HepG2 (cell line): ENCODE measurements around the gene SULT6B1. TPM values are rescaled to one million over a fixed set of nuclear protein-coding genes. Genes with fewer than 3 reads are reported as not detected.

Source experiments
- KAT8 ChIP-seq: IDR thresholded peaks from 2 replicates; pipeline ENCODE4 v1.6.1; 2016; ENCODE audit warnings: missing genetic modification reagents, missing compliant biosample characterization
- MIXL1 ChIP-seq: IDR thresholded peaks from 2 replicates; pipeline ENCODE4 v1.6.1; 2016
- MYC ChIP-seq: sonication (generic); formaldehyde crosslinking; IDR thresholded peaks from 2 replicates; pipeline ENCODE4 v1.9.0; 2021; ENCODE audit warnings: missing genetic modification reagents, borderline replicate concordance
- NFKB2 ChIP-seq: sonication (generic); formaldehyde crosslinking; IDR thresholded peaks from 2 replicates; pipeline ENCODE4 v1.4.0; 2020; ENCODE audit warnings: missing genetic modification reagents, borderline replicate concordance
- PPARG ChIP-seq: conservative IDR thresholded peaks from 2 replicates; pipeline ENCODE4 v1.6.1; 2016; ENCODE audit warnings: missing biosample characterization, missing genetic modification reagents
- TBX2 ChIP-seq: sonication (generic); formaldehyde crosslinking; IDR thresholded peaks from 2 replicates; pipeline ENCODE4 v1.5.0; 2020; ENCODE audit warnings: missing genetic modification reagents, mild to moderate bottlenecking, borderline replicate concordance
- ZBTB38 ChIP-seq: sonication (generic); formaldehyde crosslinking; IDR thresholded peaks from 2 replicates; pipeline ENCODE4 v1.5.1; 2020; ENCODE audit warnings: mild to moderate bottlenecking, missing genetic modification reagents
- ZNF207 ChIP-seq: fragments of 450-650 bp; IDR thresholded peaks from 2 replicates; pipeline ENCODE4 v1.6.1; 2016; ENCODE audit warnings: antibody characterized with exemption, borderline replicate concordance
- ZSCAN29 ChIP-seq: sonication (generic); formaldehyde crosslinking; conservative IDR thresholded peaks from 2 replicates; pipeline ENCODE4 v1.4.0; 2020; ENCODE audit warnings: mild to moderate bottlenecking, missing genetic modification reagents
- polyA plus RNA-seq, 8 experiments: library from polyadenylated mRNA; depleted of rRNA in 3 of 8; stranded (reverse) in 7 of 8; unstranded in 1 of 8; fragments of >200 nt; fragmentation: Illumina TruSeq in 4 of 8; extraction: Trizol in 4 of 8; gene quantifications; 2 replicates each; pipeline versions ENCODE4 v1.2.1 to v1.2.3, GENCODE V29; 2011 to 2016; ENCODE audit warnings: low read depth in 4 of 8, missing spikeins in 1 of 8, mixed read lengths in 1 of 8; ENCODE audit not compliant: insufficient read depth in 1 of 8
- total RNA-seq, 5 experiments: library from RNA; depleted of rRNA; stranded (reverse); fragments of >200 nt; fragmentation: Illumina TruSeq; extraction: Trizol; gene quantifications; 2 replicates each; pipeline ENCODE4 v1.2.3, GENCODE V29; 2016; ENCODE audit warnings: low read depth in 1 of 5
- TF ChIP-seq, protein P1 (sequence below): sonication (generic); formaldehyde crosslinking; IDR thresholded peaks from 2 replicates; pipeline ENCODE4 v1.4.0; 2020; ENCODE audit warnings: missing genetic modification reagents, low read depth, mild to moderate bottlenecking, borderline replicate concordance
- TF ChIP-seq, protein P2 (sequence below): sonication (generic); formaldehyde crosslinking; IDR thresholded peaks from 2 replicates; pipeline ENCODE4 v1.4.0; 2020; ENCODE audit warnings: missing genetic modification reagents
- TF ChIP-seq, protein P3 (sequence below): IDR thresholded peaks from 2 replicates; pipeline ENCODE4 v1.6.1; 2016; ENCODE audit warnings: low read depth, missing genetic modification reagents, missing compliant biosample characterization
- TF ChIP-seq, protein P4 (sequence below): sonication (generic); formaldehyde crosslinking; IDR thresholded peaks from 2 replicates; pipeline ENCODE4 v1.8.1; 2023; ENCODE audit warnings: mild to moderate bottlenecking, moderate library complexity, missing genetic modification reagents
- TF ChIP-seq, protein P5 (sequence below): sonication (generic); formaldehyde crosslinking; IDR thresholded peaks from 2 replicates; pipeline ENCODE4 v1.4.0; 2020; ENCODE audit warnings: mild to moderate bottlenecking, missing genetic modification reagents
- TF ChIP-seq, protein P6 (sequence below): sonication (generic); formaldehyde crosslinking; IDR thresholded peaks from 2 replicates; pipeline ENCODE4 v1.4.0; 2020; ENCODE audit warnings: missing genetic modification reagents, borderline replicate concordance

The SULT6B1 gene
- total and polyA plus RNA-seq, 2 of the 13 experiments (the other 11 are each of a cell fraction or from before 2014, with no cell fraction given) = not detected

DNA sequence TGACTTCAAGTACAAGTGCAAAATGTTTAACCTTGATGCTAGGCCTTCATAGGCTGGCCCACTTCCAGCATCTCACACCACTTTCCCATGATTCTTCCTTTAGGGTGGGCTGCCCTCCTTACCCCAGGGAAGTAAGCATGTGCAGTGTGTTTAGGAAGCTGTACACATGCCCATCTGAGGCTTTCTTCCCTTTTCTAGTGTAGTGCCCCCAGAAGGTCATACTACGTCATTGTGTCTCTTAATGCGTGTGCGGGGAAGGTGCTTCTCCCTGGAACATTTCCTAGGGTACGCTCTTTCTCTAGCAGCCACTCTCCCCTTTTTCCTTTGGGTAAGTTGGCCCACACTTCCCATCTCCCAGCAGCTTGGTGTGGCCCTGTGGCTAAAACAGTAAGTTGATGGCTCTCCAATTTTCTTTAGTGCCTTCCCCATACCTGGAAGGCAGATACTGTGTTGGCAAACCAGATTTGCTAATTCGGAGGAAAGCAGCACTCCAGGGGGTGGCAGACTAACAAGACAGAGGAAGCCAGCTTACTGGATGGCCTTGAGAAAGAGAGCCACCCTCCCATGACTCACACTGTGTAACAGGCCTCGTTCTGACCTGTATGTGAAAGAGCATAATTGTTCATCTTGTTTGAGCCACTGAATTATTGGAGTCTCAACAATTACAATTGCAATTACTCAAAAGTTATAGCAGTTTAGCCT is 1.1 kb upstream of the SULT6B1 start (continued):
- TF ChIP-seq PPARG (CRISPR knock-in tag) = peak; percentile 52; the same call in 1 of the 2 replicates
- peak; percentile 46; the same call in 1 of the 2 replicates for TF ChIP-seq TBX2 (CRISPR knock-in tag)
- TF ChIP-seq ZBTB38 (CRISPR knock-in tag) = 0 out of 2 replicates have a peak, but pooled peaks have one; percentile 22
- TF ChIP-seq, protein P1, sequence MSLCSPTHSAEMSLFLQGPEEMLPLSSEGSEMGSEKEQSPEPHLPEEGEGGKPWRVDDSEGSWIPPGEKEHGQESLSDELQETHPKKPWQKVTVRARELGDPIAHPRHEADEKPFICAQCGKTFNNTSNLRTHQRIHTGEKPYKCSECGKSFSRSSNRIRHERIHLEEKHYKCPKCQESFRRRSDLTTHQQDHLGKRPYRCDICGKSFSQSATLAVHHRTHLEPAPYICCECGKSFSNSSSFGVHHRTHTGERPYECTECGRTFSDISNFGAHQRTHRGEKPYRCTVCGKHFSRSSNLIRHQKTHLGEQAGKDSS (CRISPR knock-in tag) = 0 out of 2 replicates have a peak, but pooled peaks have one; percentile 17
- no peak for TF ChIP-seq MYC
- no peak for TF ChIP-seq NFKB2 (CRISPR knock-in tag)
- TF ChIP-seq, protein P2, sequence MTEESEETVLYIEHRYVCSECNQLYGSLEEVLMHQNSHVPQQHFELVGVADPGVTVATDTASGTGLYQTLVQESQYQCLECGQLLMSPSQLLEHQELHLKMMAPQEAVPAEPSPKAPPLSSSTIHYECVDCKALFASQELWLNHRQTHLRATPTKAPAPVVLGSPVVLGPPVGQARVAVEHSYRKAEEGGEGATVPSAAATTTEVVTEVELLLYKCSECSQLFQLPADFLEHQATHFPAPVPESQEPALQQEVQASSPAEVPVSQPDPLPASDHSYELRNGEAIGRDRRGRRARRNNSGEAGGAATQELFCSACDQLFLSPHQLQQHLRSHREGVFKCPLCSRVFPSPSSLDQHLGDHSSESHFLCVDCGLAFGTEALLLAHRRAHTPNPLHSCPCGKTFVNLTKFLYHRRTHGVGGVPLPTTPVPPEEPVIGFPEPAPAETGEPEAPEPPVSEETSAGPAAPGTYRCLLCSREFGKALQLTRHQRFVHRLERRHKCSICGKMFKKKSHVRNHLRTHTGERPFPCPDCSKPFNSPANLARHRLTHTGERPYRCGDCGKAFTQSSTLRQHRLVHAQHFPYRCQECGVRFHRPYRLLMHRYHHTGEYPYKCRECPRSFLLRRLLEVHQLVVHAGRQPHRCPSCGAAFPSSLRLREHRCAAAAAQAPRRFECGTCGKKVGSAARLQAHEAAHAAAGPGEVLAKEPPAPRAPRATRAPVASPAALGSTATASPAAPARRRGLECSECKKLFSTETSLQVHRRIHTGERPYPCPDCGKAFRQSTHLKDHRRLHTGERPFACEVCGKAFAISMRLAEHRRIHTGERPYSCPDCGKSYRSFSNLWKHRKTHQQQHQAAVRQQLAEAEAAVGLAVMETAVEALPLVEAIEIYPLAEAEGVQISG (CRISPR knock-in tag) = 0 out of 2 replicates have a peak, but pooled peaks have one; percentile 17
- TF ChIP-seq, protein P3, sequence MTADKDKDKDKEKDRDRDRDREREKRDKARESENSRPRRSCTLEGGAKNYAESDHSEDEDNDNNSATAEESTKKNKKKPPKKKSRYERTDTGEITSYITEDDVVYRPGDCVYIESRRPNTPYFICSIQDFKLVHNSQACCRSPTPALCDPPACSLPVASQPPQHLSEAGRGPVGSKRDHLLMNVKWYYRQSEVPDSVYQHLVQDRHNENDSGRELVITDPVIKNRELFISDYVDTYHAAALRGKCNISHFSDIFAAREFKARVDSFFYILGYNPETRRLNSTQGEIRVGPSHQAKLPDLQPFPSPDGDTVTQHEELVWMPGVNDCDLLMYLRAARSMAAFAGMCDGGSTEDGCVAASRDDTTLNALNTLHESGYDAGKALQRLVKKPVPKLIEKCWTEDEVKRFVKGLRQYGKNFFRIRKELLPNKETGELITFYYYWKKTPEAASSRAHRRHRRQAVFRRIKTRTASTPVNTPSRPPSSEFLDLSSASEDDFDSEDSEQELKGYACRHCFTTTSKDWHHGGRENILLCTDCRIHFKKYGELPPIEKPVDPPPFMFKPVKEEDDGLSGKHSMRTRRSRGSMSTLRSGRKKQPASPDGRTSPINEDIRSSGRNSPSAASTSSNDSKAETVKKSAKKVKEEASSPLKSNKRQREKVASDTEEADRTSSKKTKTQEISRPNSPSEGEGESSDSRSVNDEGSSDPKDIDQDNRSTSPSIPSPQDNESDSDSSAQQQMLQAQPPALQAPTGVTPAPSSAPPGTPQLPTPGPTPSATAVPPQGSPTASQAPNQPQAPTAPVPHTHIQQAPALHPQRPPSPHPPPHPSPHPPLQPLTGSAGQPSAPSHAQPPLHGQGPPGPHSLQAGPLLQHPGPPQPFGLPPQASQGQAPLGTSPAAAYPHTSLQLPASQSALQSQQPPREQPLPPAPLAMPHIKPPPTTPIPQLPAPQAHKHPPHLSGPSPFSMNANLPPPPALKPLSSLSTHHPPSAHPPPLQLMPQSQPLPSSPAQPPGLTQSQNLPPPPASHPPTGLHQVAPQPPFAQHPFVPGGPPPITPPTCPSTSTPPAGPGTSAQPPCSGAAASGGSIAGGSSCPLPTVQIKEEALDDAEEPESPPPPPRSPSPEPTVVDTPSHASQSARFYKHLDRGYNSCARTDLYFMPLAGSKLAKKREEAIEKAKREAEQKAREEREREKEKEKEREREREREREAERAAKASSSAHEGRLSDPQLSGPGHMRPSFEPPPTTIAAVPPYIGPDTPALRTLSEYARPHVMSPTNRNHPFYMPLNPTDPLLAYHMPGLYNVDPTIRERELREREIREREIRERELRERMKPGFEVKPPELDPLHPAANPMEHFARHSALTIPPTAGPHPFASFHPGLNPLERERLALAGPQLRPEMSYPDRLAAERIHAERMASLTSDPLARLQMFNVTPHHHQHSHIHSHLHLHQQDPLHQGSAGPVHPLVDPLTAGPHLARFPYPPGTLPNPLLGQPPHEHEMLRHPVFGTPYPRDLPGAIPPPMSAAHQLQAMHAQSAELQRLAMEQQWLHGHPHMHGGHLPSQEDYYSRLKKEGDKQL (CRISPR knock-in tag) = peak; percentile 40; the same call in 1 of the 2 replicates
- TF ChIP-seq MIXL1 = peak; percentile 67; the same call in 1 of the 2 replicates
- 0 out of 2 replicates have a peak, but pooled peaks have one; percentile 38 for TF ChIP-seq KAT8
- TF ChIP-seq ZSCAN29 (CRISPR knock-in tag) = 0 out of 2 replicates have a peak, but pooled peaks have one; percentile 58
- TF ChIP-seq, protein P4, sequence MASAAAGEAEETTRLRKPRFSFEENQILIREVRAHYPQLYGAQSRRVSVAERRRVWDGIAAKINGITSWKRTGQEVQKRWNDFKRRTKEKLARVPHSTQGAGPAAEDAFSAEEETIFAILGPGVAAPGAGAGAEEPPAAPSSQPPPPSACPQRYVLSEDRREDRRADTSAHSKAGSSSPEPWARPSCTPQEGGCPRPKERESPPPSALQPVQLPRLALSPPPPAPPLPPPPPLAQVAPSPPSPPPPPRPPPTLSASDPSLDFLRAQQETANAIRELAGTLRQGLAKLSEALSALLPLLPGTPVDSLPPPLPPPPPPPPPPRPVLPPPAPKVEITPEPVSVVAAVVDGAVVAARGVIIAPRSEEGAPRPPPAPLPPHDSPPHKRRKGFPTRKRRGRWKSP (CRISPR knock-in tag) = no peak
- TF ChIP-seq ZNF207 = no peak
- TF ChIP-seq, protein P5, sequence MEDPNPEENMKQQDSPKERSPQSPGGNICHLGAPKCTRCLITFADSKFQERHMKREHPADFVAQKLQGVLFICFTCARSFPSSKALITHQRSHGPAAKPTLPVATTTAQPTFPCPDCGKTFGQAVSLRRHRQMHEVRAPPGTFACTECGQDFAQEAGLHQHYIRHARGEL (CRISPR knock-in tag) = no peak
- TF ChIP-seq, protein P6, sequence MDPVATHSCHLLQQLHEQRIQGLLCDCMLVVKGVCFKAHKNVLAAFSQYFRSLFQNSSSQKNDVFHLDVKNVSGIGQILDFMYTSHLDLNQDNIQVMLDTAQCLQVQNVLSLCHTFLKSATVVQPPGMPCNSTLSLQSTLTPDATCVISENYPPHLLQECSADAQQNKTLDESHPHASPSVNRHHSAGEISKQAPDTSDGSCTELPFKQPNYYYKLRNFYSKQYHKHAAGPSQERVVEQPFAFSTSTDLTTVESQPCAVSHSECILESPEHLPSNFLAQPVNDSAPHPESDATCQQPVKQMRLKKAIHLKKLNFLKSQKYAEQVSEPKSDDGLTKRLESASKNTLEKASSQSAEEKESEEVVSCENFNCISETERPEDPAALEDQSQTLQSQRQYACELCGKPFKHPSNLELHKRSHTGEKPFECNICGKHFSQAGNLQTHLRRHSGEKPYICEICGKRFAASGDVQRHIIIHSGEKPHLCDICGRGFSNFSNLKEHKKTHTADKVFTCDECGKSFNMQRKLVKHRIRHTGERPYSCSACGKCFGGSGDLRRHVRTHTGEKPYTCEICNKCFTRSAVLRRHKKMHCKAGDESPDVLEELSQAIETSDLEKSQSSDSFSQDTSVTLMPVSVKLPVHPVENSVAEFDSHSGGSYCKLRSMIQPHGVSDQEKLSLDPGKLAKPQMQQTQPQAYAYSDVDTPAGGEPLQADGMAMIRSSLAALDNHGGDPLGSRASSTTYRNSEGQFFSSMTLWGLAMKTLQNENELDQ (CRISPR knock-in tag) = no peak
